DMS 273 (cell line): Measurements from ENCODE around the gene ARPC4.
"Not testable (repeated sequence)": the region's sequence is repeated elsewhere in the genome, so short reads cannot be mapped to it uniquely, and the experiment has no call there.

Experiments used
- DNase-seq: peaks from one replicate; lab custom pipeline; 2025; ENCODE audit not compliant: unreplicated experiment; lab: John Stamatoyannopoulos, UW

ARPC4 gene

DNA sequence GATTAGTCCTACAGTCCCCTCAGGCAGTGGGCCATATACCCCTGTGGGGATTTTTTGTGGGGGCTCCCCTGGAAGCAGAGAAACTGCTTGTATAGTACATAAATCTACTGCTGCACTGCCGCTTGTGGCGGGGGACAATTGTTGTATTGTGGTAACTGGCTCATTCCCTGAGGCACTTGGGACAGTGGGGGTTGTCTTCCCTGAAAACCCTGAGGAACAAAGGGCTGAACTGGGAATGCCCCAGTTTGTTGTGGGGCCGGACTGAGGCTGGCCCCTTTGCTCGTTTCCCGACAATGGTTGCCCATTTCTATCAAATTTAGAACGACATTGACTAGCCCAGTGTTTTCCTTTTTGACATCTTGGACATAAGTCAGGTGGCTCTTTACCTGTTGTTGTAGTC is 58.5 kb downstream of the ARPC4 start:
- DNase-seq: not testable (repeated sequence)

DNA sequence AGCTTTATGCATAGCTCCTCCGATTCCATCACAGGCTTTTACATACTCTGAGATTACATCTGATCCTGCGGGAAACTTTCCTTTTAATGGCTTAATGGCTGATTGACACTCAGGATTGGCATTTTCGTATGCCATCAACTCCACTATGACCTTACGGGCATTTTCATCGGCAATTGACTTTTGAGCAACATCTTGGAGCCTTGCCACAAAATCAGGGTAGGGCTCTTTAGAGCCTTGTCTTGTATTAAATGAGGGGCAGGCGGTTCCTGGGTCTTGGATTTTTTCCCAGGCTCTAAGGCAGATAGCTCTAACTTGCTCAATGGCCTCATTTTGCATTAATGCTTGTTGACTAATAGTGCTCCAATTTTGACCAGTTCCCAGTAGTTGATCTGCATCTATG is 59.0 kb downstream of the ARPC4 start:
- not testable (repeated sequence) for DNase-seq

DNA sequence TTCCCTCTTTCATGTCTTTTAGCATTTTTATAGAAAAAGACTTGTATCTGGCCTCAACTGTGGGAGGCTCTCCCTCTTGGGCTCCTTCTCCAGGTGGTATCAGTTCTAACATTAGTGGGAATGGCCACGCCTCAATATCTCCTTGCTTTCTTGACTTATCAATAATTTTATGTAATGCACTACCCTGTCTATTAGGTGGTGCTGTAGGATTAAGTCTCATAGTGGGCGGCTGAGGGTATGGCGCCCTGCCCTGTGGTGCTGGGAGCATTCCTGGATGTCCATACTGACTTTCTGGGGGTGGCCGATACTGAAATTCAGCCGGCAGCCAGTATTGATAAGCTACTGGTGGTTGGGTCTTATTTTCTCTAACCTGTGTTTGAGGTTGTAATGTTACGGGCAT is 59.6 kb downstream of the ARPC4 start:
- DNase-seq: peak; percentile 7

DNA sequence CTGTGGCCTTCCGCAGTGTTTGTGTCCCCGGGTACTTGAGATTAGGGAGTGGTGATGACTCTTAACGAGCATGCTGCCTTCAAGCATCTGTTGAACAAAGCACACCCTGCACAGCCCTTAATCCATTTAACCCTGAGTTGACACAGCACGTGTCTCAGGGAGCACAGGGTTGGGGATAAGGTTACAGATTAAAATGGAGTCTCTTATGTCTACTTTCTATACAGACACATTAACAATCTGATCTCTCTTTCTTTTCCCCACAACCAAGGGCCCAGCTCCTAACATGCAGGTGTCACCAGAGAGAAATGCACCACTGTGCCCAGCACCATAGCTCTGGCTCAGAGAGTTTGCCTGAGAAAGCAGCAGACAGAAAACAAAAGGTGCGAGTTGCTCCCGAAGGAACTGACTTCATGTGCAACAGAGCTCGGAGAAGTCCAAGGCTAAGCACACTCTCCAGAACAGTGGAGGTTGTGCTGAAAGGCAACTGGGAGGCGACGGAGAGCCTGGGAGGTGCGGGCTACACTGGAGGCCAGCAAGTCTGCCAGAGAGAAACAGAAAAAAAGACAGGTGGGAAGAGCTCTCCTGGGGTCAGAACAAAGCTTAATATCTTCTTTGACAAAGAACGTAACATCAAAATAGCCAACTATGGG is 61.5 kb downstream of the ARPC4 start:
- DNase-seq: peak; percentile 11

DNA sequence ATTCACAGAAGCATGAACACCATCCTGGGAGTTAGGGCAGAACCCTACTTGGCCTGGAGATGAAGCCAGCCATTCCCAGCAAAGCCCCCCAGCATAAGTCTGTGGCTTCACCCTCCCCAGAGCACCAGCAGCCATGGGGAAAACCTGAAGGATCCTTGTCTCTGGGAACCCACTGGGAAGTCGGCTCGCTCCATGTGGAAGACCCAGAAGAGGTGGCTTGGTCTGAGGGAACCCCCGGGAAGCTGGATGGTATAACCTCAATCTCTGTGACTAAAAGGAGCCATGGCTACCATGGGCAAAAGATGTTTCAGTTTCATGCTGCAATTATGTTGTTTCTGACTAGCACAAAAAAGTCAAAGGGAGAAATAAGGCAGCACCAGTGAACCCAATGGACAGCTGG is 62.7 kb downstream of the ARPC4 start:
- DNase-seq: peak; percentile 55
